GM19035 (cell line): ENCODE results near the gene AP2B1.

Source experiments
- ATAC-seq: cut with Tn5 transposase; IDR thresholded peaks from one replicate; pipeline ENCODE4 v1.9.1; 2021; ENCODE audit not compliant: unreplicated experiment

Gene AP2B1

DNA sequence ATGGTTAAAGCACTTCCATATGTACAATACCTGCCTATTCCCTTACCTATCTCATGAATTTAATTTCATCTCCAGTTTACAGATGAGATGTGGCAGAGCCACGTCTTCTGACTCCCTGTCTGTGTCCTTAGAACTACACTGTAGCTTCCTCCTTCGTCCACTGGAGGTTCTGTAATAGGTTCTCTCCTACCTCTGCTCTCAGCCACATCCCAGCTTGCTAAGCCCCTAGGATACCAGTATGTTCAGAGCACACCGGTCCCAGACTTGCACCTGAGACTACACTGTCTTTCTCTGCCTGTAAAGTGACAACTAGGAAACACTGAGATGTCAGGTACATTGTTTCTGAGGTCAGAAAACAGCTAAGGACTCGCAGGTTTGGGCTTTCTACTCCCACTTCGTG is 140.5 kb downstream of the AP2B1 start:
- ATAC-seq: no peak

- no peak for ATAC-seq
Measured at GRCh38 chr17:35728551-35728950, 141.4 kb downstream of the AP2B1 start.

- ATAC-seq: no peak
Measured at GRCh38 chr17:35729405-35729833, 142.3 kb downstream of the AP2B1 start.

GRCh38 chr17:35730400-35731005 is 143.4 kb downstream of the AP2B1 start:
- ATAC-seq: no peak

DNA sequence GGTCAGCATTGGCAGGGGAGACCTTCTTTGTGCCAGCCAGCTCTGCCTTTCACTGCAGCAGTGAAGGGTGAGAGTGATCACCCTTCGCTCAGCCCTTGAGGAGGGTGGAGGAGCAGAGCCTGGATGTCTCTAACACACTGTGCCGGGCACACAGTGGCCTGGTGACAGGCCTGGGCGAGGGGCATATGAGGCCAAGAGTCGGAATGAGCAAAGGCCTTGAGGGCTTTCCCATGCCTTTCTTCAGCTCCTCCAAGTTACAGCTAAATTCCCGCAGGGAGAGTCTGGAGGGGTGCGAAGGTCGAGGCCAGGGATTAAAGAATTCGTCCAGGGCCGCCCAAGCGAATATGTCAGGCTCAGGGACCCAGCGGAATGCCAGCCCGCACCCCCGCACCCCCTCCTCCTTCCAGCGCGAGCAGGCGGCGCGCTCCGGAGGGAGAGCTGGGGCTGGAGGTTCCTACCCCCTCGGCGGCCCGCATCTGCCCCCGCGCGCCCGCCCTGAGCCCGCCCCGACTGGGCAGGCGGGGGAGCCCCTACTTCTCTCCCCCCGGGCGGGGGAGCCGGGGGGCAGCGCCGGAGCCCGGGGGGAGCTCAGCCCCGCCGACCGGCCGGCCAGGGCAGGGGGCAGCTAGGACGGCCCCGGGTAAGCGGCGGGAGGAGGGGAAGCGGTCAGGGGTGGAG is 144.3 kb downstream of the AP2B1 start, which contains the start of gene RASL10B:
Gene RASL10B (plus strand): TSS at position 401 of the 678 bp plus-strand sequence. CDS start 3,546 bp downstream, outside the sequence.
- no peak for ATAC-seq

GRCh38 chr17:35731917-35732805 is 145.0 kb downstream of the AP2B1 start:
- no peak for ATAC-seq

DNA sequence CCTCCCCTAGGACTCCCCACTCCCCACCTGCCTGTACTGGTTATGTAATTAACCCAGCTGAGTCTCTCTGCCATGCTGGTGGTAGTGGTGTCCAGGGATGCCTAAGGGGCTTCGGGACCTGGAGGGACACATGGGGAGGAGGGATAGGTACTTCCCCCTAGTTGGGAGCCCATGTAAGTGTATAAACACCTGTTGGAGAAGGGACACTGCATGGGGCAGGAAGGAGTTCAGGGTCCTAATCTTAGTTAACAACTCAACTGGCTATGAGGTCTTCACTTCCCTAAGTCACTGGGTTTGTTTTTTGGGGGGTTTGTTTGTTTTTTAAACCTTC is 145.6 kb downstream of the AP2B1 start:
- no peak for ATAC-seq

DNA sequence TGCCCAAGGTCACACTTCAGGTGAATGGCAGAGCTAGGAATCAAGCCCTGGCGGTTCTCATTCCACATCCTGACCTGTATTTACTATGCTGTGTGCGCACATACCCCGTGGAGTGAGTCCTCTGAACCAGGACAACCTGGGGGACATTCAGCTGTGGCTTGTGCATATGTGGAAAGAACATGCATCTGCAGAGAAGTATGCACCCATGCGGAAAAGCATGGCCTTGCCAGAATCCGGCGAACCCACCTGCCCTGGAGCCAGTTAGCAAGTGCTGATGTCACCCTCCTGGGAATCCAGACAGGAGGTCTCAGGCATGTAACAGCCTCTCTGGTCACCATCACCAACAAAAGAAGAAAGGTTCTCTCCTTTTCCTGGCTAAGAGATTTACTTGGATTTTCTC is 146.2 kb downstream of the AP2B1 start:
- ATAC-seq: no peak

GRCh38 chr17:35734396-35734795 is 147.3 kb downstream of the AP2B1 start:
- no peak for ATAC-seq

GRCh38 chr17:35735036-35735805 is 148.1 kb downstream of the AP2B1 start:
- ATAC-seq: no peak

- no peak for ATAC-seq
Measured at GRCh38 chr17:35736236-35736635, 149.1 kb downstream of the AP2B1 start.

GRCh38 chr17:35738519-35739133 is 151.5 kb downstream of the AP2B1 start:
- no peak for ATAC-seq

GRCh38 chr17:35740216-35740615 is 153.1 kb downstream of the AP2B1 start:
- ATAC-seq: no peak

- no peak for ATAC-seq
Measured at GRCh38 chr17:35740997-35741931, 154.1 kb downstream of the AP2B1 start.

- no peak for ATAC-seq
Measured at GRCh38 chr17:35742496-35742895, 155.4 kb downstream of the AP2B1 start.

DNA sequence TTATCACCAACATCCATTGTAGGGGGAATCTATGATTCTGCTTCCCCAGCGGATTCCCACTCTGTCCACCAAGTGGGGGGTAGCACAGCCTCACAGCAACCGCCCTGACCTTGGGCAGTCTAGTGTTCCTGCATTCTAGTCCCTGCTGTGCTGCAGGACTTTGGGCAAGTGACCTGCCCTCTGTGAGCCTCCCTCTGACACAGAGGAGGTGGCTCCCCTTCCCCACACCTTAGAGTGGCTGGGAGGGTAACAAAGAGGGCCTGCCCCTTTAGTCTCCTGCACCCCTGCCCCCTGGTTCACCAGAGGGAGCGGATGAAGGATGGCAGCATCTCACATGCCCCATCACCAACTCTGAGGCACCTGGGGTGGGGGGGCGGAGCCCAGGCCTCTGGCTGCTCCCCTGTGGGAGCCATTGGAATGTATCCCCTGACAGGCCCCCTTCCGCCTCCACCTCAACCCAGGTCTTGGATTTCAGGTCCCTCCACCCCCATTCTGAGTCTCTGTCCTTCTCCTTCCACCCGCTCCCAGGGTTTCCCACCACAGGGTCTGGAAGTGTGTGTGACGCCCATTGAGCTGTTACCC is 155.9 kb downstream of the AP2B1 start:
- ATAC-seq: no peak

DNA sequence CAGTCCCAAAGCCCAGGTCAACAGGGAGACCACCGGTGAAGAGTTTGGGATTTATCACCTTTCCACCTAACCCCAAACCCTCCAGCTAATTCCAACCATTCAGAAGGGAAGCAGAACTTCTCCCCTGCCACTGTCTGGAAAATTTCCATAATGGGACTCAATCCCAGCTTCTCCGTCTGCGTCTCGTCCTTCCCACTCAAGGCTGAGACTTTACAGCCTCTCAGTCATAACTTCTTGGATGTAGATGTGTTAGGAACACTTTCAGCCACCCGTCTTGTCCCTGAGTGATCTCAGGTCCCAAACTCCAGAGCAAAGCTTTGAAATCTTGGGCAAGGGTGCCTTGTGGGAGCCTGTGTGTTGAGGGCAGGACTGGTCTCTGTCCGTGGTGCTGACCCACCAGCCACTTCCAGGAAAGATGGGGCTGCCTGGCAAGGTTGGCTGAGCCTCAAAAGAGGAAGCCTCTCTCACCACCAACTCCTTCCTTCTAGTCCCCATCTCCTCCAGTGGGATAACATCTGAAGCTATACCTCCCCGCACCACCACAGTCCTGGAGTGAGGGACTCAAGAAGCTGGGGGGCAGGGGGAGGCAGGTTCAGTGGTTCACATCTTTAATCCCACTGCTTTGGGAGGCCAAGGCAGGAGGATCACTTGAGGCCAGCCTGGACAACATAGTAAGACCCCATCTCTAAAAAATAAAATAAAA is 156.7 kb downstream of the AP2B1 start:
- no peak for ATAC-seq

- ATAC-seq: no peak
Measured at GRCh38 chr17:35744830-35745229, 157.7 kb downstream of the AP2B1 start.

GRCh38 chr17:35745246-35745645 is 158.1 kb downstream of the AP2B1 start:
- ATAC-seq: no peak
